K562 (cell line): ENCODE results near the gene VTI1B. TPM values are rescaled to one million over a fixed set of nuclear protein-coding genes. Genes with fewer than 3 reads are reported as not detected.

Experiments
- DIDO1 ChIP-seq: fragments of 450-650 bp; IDR thresholded peaks from 2 replicates; pipeline ENCODE4 v1.6.1; 2016; ENCODE audit warnings: low read depth, missing biosample characterization, missing genetic modification characterization
- ELF4 ChIP-seq: fragments of 450-650 bp; formaldehyde crosslinking; IDR thresholded peaks from 2 replicates; pipeline ENCODE4 v1.4.0; 2022; ENCODE audit warnings: missing genetic modification characterization
- HMG20B ChIP-seq: fragments of 250-450 bp; sonication (Bioruptor Pico); IDR thresholded peaks from 2 replicates; pipeline ENCODE4 v1.5.0; 2021; ENCODE audit warnings: mild to moderate bottlenecking
- IFI16 ChIP-seq: fragments of 250-450 bp; sonication (Bioruptor Pico); IDR thresholded peaks from 2 replicates; pipeline ENCODE4 v2.1.2; 2022; ENCODE audit warnings: mild to moderate bottlenecking, inconsistent platforms
- KDM2B ChIP-seq: fragments of 250-450 bp; sonication (Bioruptor Pico); IDR thresholded peaks from 2 replicates; pipeline ENCODE4 v1.8.0; 2021; ENCODE audit warnings: mild to moderate bottlenecking, moderate library complexity
- MGA ChIP-seq: fragments of 450-650 bp; IDR thresholded peaks from 2 replicates; pipeline ENCODE4 v1.6.1; 2016; ENCODE audit warnings: mild to moderate bottlenecking, moderate library complexity
- MLX ChIP-seq, 2 experiments: fragments of 450-650 bp in 1 of 2; sonication (generic) in 1 of 2; formaldehyde crosslinking; conservative IDR thresholded peaks; 2 replicates each; pipeline versions ENCODE4 v1.4.0 to v1.8.1; 2020 to 2022; ENCODE audit warnings: mild to moderate bottlenecking in 1 of 2, missing genetic modification reagents in 1 of 2
- SMARCA5 ChIP-seq: fragments of 450-650 bp; IDR thresholded peaks from 2 replicates; pipeline ENCODE4 v1.6.1; 2016
- TRIM28 ChIP-seq: fragments of 450-650 bp; IDR thresholded peaks from 2 replicates; pipeline ENCODE4 v1.6.1; 2017
- WHSC1 ChIP-seq: IDR thresholded peaks from one replicate; pipeline ENCODE4 v1.6.1; 2012; ENCODE audit warnings: low read length, control low read depth, inconsistent platforms
- ZNF124 ChIP-seq: sonication (generic); formaldehyde crosslinking; IDR thresholded peaks from 2 replicates; pipeline ENCODE4 v1.8.1; 2022; ENCODE audit warnings: missing genetic modification reagents
- ZNF217 ChIP-seq: sonication (generic); formaldehyde crosslinking; IDR thresholded peaks from 2 replicates; pipeline ENCODE4 v1.8.0; 2022; ENCODE audit warnings: mild to moderate bottlenecking, missing genetic modification reagents
- ZNF785 ChIP-seq: fragments of 250-450 bp; sonication (Bioruptor Pico); IDR thresholded peaks from 2 replicates; pipeline ENCODE4 v1.4.0; 2020; ENCODE audit warnings: mild to moderate bottlenecking
- polyA plus RNA-seq, 8 experiments: library from polyadenylated mRNA; depleted of rRNA in 4 of 8; stranded (reverse) in 5 of 8; unstranded in 3 of 8; fragments of >200 nt; fragmentation: Nextera tagmentation in 2 of 8; fragmentation: Illumina TruSeq in 1 of 8; extraction: Ambion mirVana in 2 of 8; extraction: Trizol in 1 of 8; gene quantifications; 2 replicates each; pipeline versions ENCODE4 v1.2.1 to v1.2.3, GENCODE V29; 2011 to 2014; ENCODE audit warnings: inconsistent platforms in 1 of 8, missing spikeins in 1 of 8
- total RNA-seq, 7 experiments: library from RNA; depleted of rRNA in 6 of 7; stranded (reverse); fragments of >200 nt in 6 of 7; fragmentation: Illumina TruSeq in 2 of 7; extraction: Trizol in 2 of 7; gene quantifications; 2 replicates each; pipeline versions ENCODE4 v1.2.1 to v1.2.3, GENCODE V29; 2011 to 2021; ENCODE audit warnings: low replicate concordance in 1 of 7
- TF ChIP-seq, protein P1 (sequence below): fragments of 250-450 bp; sonication (Bioruptor Pico); IDR thresholded peaks from 2 replicates; pipeline ENCODE4 v1.6.1; 2021; ENCODE audit warnings: mild to moderate bottlenecking
- TF ChIP-seq, protein P2 (sequence below): fragments of 450-650 bp; formaldehyde crosslinking; conservative IDR thresholded peaks from 2 replicates; pipeline ENCODE4 v1.4.0; 2022; ENCODE audit warnings: mild to moderate bottlenecking, missing genetic modification characterization

Gene VTI1B
- total and polyA plus RNA-seq, 9 of the 15 experiments (the other 6 are each of a cell fraction or from before 2014, with no cell fraction given), result 7.8 to 69.8 (median 50.1) TPM

GRCh38 chr14:67619446-67620216 is 54.8 kb downstream of the VTI1B start, which contains the start of gene ARG2 (continued):
- TF ChIP-seq, protein P1, sequence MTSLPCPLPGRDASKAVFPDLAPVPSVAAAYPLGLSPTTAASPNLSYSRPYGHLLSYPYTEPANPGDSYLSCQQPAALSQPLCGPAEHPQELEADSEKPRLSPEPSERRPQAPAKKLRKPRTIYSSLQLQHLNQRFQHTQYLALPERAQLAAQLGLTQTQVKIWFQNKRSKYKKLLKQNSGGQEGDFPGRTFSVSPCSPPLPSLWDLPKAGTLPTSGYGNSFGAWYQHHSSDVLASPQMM (CRISPR knock-in tag), result no peak
- TF ChIP-seq TRIM28 (no peak), SMARCA5 (no peak), DIDO1 (no peak), ELF4 (no peak), IFI16 (no peak), WHSC1 (no peak), ZNF124 (CRISPR knock-in tag) (no peak), HMG20B (CRISPR knock-in tag) (no peak), MGA (peak; percentile 69), ZNF217 (CRISPR knock-in tag) (no peak), KDM2B (CRISPR knock-in tag) (no peak), MLX (CRISPR knock-in tag; conservative IDR thresholded peaks at IDR 0.05) (no peak), ZNF785 (CRISPR knock-in tag) (no peak)
- TF ChIP-seq, protein P2, sequence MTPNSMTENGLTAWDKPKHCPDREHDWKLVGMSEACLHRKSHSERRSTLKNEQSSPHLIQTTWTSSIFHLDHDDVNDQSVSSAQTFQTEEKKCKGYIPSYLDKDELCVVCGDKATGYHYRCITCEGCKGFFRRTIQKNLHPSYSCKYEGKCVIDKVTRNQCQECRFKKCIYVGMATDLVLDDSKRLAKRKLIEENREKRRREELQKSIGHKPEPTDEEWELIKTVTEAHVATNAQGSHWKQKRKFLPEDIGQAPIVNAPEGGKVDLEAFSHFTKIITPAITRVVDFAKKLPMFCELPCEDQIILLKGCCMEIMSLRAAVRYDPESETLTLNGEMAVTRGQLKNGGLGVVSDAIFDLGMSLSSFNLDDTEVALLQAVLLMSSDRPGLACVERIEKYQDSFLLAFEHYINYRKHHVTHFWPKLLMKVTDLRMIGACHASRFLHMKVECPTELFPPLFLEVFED (CRISPR knock-in tag), result no peak
